T-helper 2 cell (primary cell): Measurements from ENCODE around the gene DOK5.

Source experiments
- DNase-seq, 5 experiments: peaks; one replicate each; pipeline versions ENCODE4 v3.0.0 to v3.0.0-alpha.2; 2012 to 2022

DOK5 gene

GRCh38 chr20:54650052-54650719, 174.8 kb downstream of the DOK5 start:
- DNase-seq = no peak

- DNase-seq = no peak
Observed at GRCh38 chr20:54651252-54651651, 175.9 kb downstream of the DOK5 start.

- DNase-seq = no peak
Observed at GRCh38 chr20:54654450-54654849, 179.1 kb downstream of the DOK5 start.

- DNase-seq = no peak
Observed at GRCh38 chr20:54657268-54657826, 182.0 kb downstream of the DOK5 start.

GRCh38 chr20:54658525-54658924, 183.1 kb downstream of the DOK5 start:
- no peak for DNase-seq

GRCh38 chr20:54661265-54661664, 185.9 kb downstream of the DOK5 start:
- no peak for DNase-seq

GRCh38 chr20:54661880-54662465, 186.6 kb downstream of the DOK5 start:
- no peak for DNase-seq

GRCh38 chr20:54665812-54666211, 190.4 kb downstream of the DOK5 start:
- DNase-seq = no peak

- DNase-seq = peak in 1 of 5 experiments; percentile 30
Observed at GRCh38 chr20:54668271-54669039, 193.1 kb downstream of the DOK5 start.

- DNase-seq = no peak
Observed at GRCh38 chr20:54669040-54669363, 193.6 kb downstream of the DOK5 start.

GRCh38 chr20:54678253-54678652, 202.9 kb downstream of the DOK5 start:
- no peak for DNase-seq

GRCh38 chr20:54680439-54680838, 205.0 kb downstream of the DOK5 start:
- no peak for DNase-seq

GRCh38 chr20:54680872-54681619, 205.7 kb downstream of the DOK5 start:
- DNase-seq = peak in 1 of 5 experiments; percentile 22

- no peak for DNase-seq
Observed at GRCh38 chr20:54681869-54682268, 206.5 kb downstream of the DOK5 start.

- no peak for DNase-seq
Observed at GRCh38 chr20:54688476-54688875, 213.1 kb downstream of the DOK5 start.

GRCh38 chr20:54690323-54690722, 214.9 kb downstream of the DOK5 start:
- no peak for DNase-seq

GRCh38 chr20:54691327-54691726, 215.9 kb downstream of the DOK5 start:
- no peak for DNase-seq

- no peak for DNase-seq
Observed at GRCh38 chr20:54692168-54692887, 216.9 kb downstream of the DOK5 start.

GRCh38 chr20:54694516-54694915, 219.1 kb downstream of the DOK5 start:
- no peak for DNase-seq

- DNase-seq = no peak
Observed at GRCh38 chr20:54698373-54698772, 223.0 kb downstream of the DOK5 start.
